ENCODE measurements around the gene ITSN2.
"Not testable (repeated sequence)": the region's sequence is repeated elsewhere in the genome, so short reads cannot be mapped to it uniquely, and the experiment has no call there.

ITSN2 gene

DNA sequence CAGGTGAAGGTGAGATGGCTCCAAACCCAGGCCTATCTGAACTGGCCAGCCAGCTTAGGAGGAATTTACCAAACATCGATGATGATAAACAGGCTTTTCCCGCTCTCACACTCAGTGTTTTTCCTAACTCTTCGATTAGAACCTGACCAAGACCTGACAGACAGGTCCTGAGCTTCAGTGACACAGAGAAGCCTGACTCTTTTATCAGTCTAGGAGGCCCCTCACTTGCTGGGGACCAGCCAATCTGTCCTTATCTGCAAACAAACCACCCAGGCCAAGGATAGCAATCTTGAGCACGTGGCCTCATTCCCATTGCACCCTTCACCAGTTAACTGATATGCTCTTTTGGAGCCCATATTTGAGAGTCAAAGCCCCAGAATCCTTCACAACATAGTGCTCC is 1.9 kb upstream of the ITSN2 start:
- DNase-seq = no peak

- no peak for DNase-seq
Measured at GRCh38 chr2:24360963-24361330, 611 bp upstream of the ITSN2 start.

- no peak for DNase-seq
Measured at GRCh38 chr2:24359129-24360049, 947 bp downstream of the ITSN2 start.

GRCh38 chr2:24357767-24358166 is 2.6 kb downstream of the ITSN2 start:
- DNase-seq = not testable (repeated sequence)

- DNase-seq = not testable (repeated sequence)
Measured at GRCh38 chr2:24357115-24357514, 3.2 kb downstream of the ITSN2 start.

- no peak for DNase-seq
Measured at GRCh38 chr2:24354957-24355356, 5.4 kb downstream of the ITSN2 start.

GRCh38 chr2:24354395-24354794 is 5.9 kb downstream of the ITSN2 start:
- DNase-seq = no peak

GRCh38 chr2:24353973-24354372 is 6.4 kb downstream of the ITSN2 start:
- no peak for DNase-seq

DNA sequence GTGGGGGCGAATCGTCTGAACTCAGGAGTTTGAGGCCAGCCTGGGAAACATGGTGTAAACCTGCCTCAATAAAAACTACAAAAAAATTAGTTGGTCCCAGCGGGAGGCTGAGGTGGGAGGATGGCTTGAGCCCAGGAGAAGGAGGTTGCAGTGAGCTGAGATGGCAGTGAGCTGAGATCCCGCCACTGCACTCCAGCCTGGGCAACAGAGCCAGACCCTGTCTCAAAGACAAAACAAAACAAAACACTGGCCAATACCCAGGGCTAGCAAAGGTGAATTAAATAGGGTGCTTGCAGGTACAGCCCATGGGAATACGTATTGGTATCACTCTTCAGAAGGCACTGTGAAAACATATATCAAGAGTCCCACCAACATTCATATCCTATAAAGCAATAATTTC is 7.0 kb downstream of the ITSN2 start:
- DNase-seq = no peak

DNA sequence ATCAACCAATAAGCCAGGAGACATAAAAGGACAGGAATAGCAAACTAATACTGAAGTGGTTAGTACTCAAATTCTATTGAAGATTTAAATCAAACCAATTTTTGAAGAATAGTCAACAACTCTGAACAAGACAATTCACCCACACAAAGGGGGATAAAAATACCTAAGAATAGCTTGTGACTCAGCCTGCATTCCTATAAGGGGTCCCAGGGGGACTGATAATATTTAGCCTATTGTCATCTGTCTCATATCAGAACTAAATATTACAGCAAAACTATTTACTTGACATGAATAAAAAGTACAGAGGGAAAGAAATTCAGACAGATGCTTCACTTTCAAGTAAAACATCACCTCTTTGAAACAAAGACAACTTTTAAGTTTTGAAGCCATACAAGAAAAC is 7.7 kb downstream of the ITSN2 start:
- DNase-seq = no peak

- DNase-seq = no peak
Measured at GRCh38 chr2:24351981-24352380, 8.4 kb downstream of the ITSN2 start.

DNA sequence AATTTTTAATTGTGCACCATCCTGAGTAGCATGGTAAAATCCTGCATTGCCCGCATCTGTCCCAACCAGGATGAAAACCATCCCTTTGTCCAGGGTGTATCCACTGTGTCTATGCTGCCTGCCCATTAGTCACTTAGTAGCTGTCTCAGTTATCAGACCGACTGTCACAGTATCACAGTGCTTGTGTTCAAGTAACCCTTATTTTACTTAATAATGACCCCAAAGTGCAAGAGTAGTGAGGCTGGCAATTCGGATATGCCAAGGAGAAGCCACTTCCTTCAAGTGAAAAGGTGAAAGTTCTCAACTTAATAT is 8.8 kb downstream of the ITSN2 start:
- DNase-seq = no peak

DNA sequence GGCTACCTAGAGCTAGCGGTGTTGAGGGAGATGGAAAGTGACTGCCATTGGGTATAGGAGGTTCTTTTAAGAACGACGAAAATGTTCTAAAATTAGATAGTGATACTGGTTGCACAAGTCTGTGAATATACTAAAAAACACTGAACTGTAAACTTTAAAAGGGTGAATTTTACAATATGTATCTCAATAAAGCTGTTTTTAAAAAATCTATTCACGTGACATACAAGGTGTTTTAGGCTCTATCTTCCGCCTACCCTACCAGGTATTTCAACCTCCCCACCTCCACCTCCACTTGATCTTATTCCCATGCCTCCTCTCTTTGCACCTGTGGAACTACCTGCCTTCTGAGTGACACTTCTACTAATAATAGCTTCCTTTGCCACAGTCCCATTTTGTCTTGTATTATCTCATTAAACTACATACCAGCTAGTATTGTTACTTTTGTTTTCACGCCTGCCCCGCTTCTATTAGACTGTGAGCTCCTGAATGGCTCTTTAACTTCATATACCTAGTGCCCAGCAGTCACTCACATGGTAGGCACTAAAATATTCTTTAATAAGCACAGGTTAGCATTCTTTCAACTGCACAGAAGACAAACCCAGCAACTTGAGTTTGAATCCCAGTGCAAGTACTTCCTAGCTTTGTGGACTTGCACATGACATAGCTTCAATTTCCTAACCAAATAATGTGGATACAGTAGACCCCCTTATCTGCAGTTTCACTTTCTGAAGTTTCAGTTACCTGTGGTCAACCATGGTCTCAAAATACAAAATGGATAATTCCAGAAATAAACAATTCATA is 9.3 kb downstream of the ITSN2 start:
- DNase-seq = no peak

DNA sequence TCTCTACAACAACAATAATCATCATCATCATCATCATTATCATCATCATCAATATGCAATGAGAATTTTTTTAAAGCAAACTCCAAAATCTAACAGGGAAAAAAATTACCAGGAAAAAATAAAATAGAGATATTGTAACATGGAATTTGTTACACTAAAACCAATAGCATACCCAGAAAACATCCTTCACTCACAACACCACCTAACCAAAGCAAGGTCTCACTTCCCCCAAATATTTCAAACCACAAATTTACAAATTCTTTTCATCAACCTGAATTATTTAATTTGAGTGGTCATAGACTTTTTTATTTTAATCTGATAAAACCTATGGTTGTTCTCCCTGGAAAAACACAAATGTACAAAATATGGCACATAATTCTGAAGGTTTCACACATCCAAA is 11.2 kb downstream of the ITSN2 start:
- DNase-seq = no peak

DNA sequence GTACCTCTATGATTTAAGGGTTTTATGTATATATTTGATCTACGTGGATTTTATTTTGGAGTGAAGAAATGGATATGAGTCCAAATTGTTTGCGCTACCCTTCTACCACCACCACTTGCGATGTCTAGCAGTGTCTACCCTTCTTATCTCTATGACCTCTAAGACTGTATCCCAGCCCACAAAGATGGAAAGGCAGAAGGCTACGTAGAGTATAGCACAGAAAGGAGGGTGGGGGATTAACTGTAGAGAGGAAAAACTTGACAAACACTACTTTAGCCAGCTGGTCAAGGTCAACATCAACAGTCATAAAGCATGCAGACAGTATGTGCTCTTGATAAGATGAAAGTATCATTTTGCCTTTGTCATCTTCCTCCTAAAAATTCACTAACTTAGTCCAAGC is 14.4 kb downstream of the ITSN2 start:
- no peak for DNase-seq

DNA sequence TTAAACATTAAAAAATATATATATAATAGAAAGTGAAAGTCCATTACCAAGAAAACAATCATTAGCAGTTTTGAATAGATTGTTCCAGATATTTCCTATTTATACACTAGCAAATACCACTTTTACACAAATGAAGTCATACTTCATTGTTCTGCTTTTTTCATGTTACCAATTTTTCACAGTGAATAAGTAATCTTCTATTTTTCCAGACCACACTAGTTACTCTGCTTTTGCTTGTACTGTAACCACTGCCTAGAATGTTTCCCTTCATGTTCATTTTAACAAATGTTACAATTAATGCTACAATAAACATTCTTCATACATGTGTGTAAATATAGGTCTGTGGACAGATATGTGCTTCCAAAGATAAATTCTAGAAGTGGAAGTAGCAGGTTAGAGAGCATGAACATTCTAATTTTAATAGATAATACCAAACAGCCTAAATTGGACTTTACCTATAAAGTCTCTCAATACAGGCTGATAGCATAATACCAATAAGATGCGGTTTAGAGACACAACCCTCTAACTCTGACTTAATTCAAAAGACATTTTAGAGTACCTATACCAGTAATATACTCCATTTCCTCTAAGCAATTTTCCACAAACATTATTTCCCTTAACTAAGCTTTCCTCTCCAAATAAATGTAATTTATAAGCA is 17.0 kb downstream of the ITSN2 start:
- no peak for DNase-seq

DNA sequence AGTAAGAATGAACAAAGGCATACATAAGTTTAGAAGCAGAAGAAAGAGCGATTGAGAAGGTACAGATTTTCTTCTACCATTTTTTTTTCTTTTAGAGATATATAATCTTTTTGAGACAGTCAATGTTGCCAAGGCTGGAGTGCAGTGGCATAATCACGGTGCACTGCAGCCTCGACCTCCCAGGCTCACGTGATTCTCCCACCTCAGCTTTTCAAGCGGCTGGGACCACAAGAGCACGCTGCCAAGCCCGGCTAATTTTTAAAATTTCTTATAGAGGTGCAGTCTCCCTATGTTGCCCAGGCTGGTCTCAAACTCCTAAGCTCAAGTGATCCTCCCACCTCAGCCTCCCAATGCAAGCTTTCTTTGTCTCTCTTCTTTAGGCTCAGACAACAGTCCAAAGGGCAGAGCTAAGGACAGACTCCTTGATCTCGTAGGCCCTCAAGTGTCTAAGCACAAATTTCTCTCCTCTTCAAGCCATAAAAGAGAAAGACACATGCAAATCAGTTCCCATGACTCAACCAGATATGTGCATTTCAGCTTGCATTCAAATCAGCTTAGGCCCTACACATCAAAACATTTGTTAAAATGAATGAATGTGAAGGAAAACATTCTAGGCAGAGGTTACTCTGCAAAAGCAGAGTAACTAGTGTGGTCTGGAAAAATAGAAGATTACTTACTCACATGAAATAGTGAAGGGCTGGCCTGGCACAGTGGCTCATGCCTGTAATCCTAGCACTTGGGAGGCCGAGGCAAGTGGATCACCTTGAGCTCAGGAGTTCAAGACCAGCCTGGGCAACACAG is 18.0 kb downstream of the ITSN2 start:
- DNase-seq = no peak

DNA sequence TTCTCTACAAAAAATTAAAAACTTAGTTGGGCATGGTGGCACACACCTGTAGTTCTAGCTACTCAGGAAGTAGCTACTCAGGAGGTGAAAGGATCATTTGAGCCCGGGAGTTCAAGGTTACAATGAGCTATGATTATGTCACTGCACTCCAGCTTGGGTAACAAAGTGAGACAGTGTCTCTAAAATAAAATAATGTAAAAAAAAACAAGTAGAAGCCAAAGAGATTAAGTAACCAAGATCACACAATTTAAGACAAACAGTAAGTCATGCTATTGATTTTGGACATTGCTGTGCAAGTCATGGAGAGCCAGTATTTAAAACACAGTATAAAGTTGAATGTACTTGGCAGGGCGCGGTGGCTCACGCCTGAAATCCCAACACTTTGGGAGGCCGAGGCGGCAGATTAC is 20.5 kb downstream of the ITSN2 start:
- no peak for DNase-seq

- DNase-seq = not testable (repeated sequence)
Measured at GRCh38 chr2:24339098-24339497, 21.2 kb downstream of the ITSN2 start.

DNA sequence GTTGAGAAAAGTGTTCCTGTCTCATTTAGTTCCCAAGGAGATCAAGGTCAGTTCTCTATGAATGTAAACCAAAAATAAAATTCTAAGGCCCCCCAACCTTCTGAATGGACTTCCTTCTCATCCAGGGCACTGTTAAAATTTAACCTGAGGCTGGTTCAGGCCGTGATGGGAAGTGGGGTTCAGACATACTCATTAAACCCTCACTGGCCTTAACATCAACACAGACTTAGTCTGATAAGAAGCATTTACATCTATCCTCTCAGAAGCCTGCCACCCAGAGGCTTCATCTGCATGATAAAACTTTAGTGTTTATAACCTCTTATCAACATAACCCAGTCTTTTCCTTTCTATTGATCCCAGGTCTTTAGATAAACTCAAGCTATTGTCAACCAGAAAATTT is 22.4 kb downstream of the ITSN2 start:
- no peak for DNase-seq

DNA sequence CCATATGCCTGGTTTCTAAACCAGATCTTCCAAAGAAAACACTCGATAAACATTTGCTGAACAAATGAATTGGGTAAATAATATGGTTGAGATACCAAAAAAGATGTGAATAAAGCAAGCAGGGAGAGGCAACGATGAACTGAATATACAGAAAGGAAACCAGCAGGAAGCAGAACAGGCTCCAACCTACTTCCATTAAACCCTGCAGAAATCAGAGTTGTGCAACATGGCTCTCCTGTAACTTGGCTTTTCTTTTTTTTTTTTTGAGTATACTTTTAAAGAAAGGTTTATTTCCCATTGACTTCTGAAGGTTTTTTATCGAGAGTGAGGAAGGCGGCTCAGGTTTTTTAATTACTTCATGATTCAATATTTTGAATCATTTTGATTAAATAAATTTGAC is 23.5 kb downstream of the ITSN2 start:
- DNase-seq = no peak

DNA sequence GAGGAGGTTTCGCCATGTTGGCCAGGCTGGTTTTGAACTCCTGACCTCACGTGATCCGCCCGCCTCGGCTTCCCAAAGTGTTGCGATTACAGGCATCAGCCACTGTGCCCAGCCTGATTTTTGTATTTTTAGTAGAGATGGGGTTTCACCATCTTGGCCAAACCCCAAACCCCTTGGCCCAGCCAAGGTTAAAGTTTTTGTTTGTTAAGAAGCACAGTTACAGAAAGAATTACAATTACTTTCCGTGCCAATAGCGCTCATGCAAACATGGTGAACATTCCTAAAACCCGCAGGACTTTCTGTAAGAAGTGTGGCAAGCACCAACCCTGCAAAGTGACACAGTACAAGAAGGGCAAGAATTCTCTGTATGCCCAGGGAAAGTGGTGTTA is 26.1 kb downstream of the ITSN2 start:
- DNase-seq = no peak

All from NCI-H510A (cell line).